ENCODE measurements around the gene SLC18A3. TPM values are rescaled to one million over a fixed set of nuclear protein-coding genes. Genes with fewer than 3 reads are reported as not detected.
A peak's percentile ranks its signal among the peaks of the same experiment; 100 is the strongest.

Gene SLC18A3
- polyA plus RNA-seq, 6 donors from 2014 or later = not detected

DNA sequence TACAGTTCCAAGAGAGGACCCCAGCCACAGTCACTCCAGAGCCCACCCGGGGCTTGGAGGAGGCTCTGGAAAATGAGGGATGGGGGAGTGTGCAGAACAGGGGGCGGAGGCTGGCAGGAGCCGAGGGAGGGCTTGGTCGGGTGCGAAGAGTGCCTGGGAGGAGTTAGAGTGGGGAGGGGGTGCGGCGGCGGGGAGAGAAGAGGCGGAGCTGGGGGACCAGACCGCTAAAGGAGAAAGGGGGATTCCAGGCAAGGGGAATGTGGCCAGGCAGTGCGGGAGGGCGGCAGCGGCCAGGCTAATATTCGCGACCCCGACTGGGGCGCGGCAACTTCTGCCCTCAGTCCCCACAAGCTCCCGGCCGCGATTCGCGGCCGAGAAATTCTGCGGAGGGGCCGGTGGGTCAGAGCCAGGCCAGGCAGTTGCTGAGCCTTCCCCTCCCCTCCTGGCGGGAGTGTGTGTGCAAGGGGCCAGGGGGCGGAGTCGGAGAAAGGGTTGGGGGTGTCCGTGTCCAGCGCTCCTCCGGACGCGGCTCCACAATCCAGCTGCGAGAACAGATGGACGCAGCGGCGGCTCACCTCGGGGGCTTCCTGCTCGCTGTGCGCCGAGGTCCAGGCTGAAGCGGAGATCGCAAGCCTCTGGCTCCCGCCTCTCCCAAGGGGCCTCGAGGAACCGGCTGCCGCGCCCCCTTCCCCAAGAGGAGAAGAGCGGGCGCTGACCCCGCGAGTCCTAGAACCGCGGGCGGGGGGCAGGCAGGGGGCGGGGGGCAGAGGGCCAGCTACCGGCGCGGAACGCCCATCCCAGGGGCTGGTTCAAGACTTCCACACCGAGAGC, 612 bp upstream of the SLC18A3 start:
- ATAC-seq (ENCODE audit: low read depth in 2 of 2) (no peak), DNase-seq (no peak)
- Mint-ChIP-seq H3K9me3 (peaks cover 2 to 25% (median 11%) of the 10 kb centered on the region in 7 donors), H3K27ac (peak overlapping the region in 1 of 6 donors; percentile 95), H3K4me1 (peaks cover 21 to 40% (median 21%) of the 10 kb centered on the region in 3 donors), H3K4me3 (peak overlapping the region in 3 of 8 donors; percentile 23 to 73 (median 42)), H3K27me3 (peaks cover 50 to 84% (median 83%) of the 10 kb centered on the region in 3 donors), H3K36me3 (peaks cover 0 to 36% of the 10 kb centered on the region in 2 donors)

DNA sequence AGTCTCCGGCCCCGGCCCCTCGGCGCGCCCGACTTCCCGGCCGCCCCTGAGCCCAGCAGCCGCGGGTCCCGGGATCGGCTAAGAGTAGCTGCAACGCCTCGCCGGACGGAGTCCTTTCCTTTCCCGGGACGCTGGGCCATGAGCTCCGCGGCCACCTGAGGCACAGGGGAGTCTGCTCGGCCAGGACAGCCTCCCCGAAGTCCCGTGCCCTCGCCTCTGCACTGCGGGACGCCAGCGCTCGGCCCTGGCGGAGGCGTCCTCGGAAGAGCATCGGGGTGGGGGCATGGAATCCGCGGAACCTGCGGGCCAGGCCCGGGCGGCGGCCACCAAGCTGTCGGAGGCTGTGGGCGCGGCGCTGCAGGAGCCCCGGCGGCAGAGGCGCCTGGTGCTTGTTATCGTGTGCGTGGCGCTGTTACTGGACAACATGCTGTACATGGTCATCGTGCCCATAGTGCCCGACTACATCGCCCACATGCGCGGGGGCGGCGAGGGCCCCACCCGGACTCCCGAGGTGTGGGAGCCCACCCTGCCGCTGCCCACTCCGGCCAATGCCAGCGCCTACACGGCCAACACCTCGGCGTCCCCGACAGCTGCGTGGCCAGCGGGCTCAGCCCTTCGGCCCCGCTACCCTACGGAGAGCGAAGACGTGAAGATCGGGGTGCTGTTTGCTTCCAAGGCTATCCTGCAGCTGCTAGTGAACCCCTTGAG, 502 bp downstream of the SLC18A3 start:
- Mint-ChIP-seq H3K36me3 (peaks cover 0 to 30% of the 10 kb centered on the region in 2 donors), H3K4me3 (no peak overlapping the region), H3K27ac (no peak overlapping the region), H3K4me1 (peaks cover 21 to 40% (median 27%) of the 10 kb centered on the region in 3 donors), H3K9me3 (peaks cover 2 to 20% (median 8%) of the 10 kb centered on the region in 7 donors), H3K27me3 (peaks cover 51 to 85% (median 84%) of the 10 kb centered on the region in 3 donors)
- ATAC-seq (ENCODE audit: low read depth in 2 of 2) = no peak
- no peak for DNase-seq

DNA sequence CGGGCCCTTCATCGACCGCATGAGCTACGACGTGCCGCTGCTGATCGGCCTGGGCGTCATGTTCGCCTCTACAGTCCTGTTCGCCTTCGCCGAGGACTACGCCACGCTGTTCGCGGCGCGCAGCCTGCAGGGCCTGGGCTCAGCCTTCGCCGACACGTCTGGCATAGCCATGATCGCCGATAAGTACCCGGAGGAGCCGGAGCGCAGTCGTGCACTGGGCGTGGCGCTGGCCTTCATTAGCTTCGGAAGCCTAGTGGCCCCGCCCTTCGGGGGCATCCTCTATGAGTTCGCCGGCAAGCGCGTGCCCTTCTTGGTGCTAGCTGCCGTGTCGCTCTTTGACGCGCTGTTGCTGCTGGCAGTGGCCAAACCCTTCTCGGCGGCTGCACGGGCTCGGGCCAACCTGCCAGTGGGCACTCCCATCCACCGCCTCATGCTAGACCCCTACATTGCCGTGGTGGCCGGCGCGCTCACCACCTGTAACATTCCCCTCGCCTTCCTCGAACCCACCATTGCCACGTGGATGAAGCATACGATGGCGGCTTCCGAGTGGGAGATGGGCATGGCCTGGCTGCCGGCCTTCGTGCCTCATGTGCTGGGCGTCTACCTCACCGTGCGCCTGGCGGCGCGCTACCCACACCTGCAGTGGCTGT, 1.2 kb downstream of the SLC18A3 start:
- Mint-ChIP-seq H3K27me3 (peaks cover 55 to 86% (median 84%) of the 10 kb centered on the region in 3 donors), H3K4me3 (peak overlapping the region in 3 of 8 donors; percentile 31 to 55 (median 51)), H3K36me3 (peaks cover 0 to 30% of the 10 kb centered on the region in 2 donors), H3K4me1 (peaks cover 21 to 40% (median 27%) of the 10 kb centered on the region in 3 donors), H3K27ac (no peak overlapping the region), H3K9me3 (peaks cover 2 to 20% (median 8%) of the 10 kb centered on the region in 7 donors)
- ATAC-seq (ENCODE audit: low read depth in 2 of 2) (no peak), DNase-seq (no peak)

DNA sequence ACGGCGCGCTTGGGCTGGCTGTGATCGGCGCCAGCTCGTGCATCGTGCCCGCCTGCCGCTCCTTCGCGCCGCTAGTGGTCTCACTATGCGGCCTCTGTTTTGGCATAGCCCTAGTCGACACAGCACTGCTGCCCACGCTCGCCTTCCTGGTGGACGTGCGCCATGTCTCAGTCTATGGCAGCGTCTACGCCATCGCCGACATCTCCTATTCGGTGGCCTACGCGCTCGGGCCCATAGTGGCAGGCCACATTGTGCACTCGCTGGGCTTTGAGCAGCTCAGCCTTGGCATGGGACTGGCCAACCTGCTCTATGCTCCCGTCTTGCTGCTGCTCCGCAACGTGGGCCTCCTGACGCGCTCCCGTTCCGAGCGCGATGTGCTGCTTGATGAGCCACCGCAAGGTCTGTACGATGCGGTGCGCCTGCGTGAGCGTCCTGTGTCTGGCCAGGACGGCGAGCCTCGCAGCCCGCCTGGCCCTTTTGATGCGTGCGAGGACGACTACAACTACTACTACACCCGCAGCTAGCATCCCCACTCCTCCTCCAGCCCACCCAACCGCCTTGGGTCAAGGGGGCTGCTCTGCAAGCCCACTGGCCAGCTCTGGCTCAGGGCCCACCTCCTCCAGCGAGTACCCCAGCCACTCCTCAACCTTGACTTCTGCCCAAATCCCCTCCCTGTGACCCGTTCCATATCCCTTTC, 1.9 kb downstream of the SLC18A3 start:
- peak overlapping the region in 1 of 6 donors; percentile 33 for H3K27ac Mint-ChIP-seq
- peaks cover 17 to 33% (median 25%) of the 10 kb centered on the region in 3 donors for H3K4me1 Mint-ChIP-seq
- H3K9me3 Mint-ChIP-seq = peaks cover 2 to 20% (median 8%) of the 10 kb centered on the region in 7 donors
- H3K36me3 Mint-ChIP-seq = peaks cover 0 to 25% of the 10 kb centered on the region in 2 donors
- H3K4me3 Mint-ChIP-seq = peak overlapping the region in 3 of 8 donors; percentile 31 to 51 (median 42)
- no peak for DNase-seq
- no peak for ATAC-seq (ENCODE audit: low read depth in 2 of 2)
- H3K27me3 Mint-ChIP-seq = peaks cover 48 to 86% (median 84%) of the 10 kb centered on the region in 3 donors

DNA sequence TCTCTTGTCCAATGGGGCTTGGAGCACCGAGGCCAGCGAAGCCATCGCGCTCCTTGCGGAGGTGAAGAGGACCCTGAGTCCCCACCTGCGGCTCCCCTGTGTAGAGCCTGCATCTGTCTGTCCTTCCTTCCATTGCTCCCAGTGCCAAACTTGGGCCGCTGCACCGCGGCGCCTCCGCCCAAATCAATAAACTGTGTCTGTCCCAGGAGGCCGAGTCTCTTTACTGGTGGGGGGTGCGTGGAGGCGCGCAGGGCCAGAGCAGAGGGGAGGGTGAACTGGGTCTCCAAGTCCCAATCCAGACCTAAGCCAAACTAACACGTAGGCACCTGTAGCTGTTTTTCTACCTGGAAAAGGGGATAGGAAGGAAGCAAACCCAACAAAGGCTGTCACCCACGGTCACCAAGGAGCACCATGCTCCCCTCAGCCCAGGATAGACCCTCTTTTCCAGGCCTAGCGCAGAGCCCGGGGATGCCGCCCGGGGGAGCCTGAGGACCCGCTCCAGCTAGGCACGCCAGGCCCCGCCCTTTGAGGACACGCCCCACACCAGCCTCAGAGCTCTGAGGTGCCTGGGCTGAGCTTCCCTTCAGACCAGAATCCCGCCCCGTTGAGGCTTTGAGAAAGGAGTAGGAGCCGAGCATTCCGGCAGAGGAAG, 2.5 kb downstream of the SLC18A3 start:
- no peak for DNase-seq
- peak overlapping the region in 2 of 6 donors; percentile 33 to 65 for H3K27ac Mint-ChIP-seq
- peaks cover 0 to 23% of the 10 kb centered on the region in 2 donors for H3K36me3 Mint-ChIP-seq
- peaks cover 2 to 20% (median 8%) of the 10 kb centered on the region in 7 donors for H3K9me3 Mint-ChIP-seq
- no peak for ATAC-seq (ENCODE audit: low read depth in 2 of 2)
- H3K27me3 Mint-ChIP-seq = peaks cover 43 to 86% (median 84%) of the 10 kb centered on the region in 3 donors
- H3K4me1 Mint-ChIP-seq = peaks cover 14 to 29% (median 23%) of the 10 kb centered on the region in 3 donors
- H3K4me3 Mint-ChIP-seq = peak overlapping the region in 2 of 8 donors; percentile 42 to 59

DNA sequence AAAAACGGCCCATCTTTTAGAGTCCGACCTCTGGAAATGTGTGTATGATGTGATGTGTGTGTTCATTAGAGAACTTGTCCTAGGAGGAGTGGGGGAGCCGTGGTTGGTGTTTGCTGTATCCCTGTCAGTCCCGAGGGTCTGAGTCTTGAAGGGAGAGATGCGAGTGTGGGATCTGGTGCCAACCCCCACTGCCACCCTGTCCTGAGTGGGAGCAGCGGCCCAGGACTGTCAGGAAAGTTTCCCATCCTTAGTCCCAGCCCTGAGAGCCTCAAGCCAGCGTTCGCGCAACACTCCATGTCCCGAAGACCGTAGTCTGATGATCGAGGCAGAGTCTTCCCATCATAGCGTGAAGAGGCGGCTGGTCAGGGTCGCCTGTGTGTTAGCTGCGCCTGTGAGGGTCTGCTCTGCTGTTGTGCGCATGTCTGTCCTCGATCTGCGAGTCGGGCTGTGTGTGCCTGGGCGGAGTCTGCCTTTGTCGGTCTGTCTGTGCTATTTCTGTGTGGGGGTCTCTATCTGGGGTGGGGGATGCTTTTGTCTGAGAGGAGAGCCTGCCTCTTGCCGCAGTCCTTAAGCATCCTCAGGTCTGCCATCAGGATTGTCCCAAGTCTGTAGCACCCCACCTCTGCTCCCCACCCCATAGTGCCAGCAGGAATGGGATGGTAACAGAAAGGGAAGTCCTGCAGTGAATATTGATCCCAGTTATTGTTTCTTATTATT, 3.2 kb downstream of the SLC18A3 start:
- peak overlapping the region in 2 of 8 donors; percentile 45 to 76 for H3K4me3 Mint-ChIP-seq
- no peak for DNase-seq
- ATAC-seq (ENCODE audit: low read depth in 2 of 2) = no peak
- H3K27ac Mint-ChIP-seq = peak overlapping the region in 1 of 6 donors; percentile 65
- peaks cover 0 to 23% of the 10 kb centered on the region in 2 donors for H3K36me3 Mint-ChIP-seq
- peaks cover 14 to 29% (median 23%) of the 10 kb centered on the region in 3 donors for H3K4me1 Mint-ChIP-seq
- H3K27me3 Mint-ChIP-seq = peaks cover 43 to 86% (median 84%) of the 10 kb centered on the region in 3 donors
- peaks cover 2 to 17% (median 8%) of the 10 kb centered on the region in 7 donors for H3K9me3 Mint-ChIP-seq

DNA sequence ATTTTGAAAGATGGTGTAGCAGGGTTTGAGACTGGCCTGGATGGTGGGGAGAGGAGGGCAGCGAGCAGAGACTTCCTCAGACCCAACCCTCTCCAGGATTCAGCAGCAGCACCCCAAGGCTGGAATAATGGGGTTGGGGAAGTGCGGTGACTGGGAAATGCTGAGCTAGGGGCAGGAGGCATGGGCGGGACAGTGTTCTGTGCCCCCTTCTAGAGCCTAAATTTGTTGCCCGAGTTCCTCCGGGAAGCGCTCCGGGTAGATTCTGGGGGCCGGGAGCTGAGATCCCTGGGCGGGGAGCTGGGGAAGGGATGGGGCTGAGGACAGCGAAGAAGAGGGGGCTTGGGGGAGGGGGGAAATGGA, 3.8 kb downstream of the SLC18A3 start, which contains the start of gene CHAT:
CHAT (plus strand) TSS at position 156 of the 360 bp plus-strand sequence; CDS start at position 309, 153 bp downstream.
- Mint-ChIP-seq H3K9me3 (peaks cover 2 to 12% (median 8%) of the 10 kb centered on the region in 7 donors), H3K27ac (peak within 1 kb of the TSS in 1 of 6 donors; percentile 65), H3K36me3 (peaks cover 0 to 23% of the 10 kb centered on the region in 2 donors), H3K27me3 (peaks cover 43 to 86% (median 84%) of the 10 kb centered on the region in 3 donors), H3K4me3 (peak within 1 kb of the TSS in 3 of 8 donors; percentile 21 to 76 (median 45)), H3K4me1 (peaks cover 14 to 28% (median 23%) of the 10 kb centered on the region in 3 donors)
- ATAC-seq (ENCODE audit: low read depth in 2 of 2) (no peak), DNase-seq (no peak)

DNA sequence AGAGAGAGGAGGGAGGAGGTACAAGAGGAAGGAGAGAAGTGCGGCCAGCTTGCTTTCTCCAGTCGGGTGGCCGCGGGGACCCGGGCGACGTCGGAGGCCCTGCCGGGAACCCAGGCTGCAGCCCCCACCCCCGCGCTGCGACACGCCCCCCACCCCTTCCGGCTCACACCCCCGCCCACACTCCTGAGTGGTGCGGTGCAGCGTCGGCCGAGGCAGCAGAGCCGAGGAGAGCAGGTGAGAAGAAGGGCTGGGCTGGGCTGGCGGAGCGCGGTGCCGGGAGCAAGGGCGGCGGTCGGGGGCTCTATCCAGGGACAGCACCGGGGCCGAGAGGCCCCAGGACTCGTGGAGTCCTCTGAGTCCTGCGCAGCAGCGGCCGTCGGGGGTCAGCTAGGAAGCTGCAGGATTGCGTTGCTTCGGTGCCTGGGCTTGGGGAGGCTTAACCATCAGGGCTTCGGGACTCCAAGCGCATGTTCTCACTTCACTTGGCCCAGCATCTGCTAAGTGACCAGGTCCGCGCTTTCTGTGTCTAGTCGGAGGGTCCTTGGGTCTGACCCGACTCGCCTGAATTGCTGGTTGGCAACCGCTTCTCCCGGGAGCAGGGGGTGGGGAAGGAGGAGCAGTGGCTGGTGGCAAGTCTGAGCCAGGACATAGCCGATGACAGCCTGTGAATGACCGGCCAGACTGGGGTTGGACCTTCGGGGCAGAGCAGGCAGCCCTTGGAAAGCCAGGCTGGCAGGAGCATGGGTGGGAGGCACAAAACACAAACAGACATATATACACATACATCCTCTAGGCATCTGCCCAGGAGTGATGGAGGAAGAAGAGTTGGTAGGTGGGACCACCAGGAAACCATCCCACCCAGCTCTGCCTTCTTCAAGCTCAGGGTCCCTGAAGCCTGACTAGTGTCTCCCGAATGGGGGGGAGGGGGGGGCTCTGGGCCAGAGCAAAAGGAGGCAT, 4.4 kb downstream of the SLC18A3 start:
- ATAC-seq (ENCODE audit: low read depth in 2 of 2) = no peak
- Mint-ChIP-seq H3K4me1 (peaks cover 14 to 24% (median 23%) of the 10 kb centered on the region in 3 donors), H3K9me3 (peaks cover 2 to 12% (median 8%) of the 10 kb centered on the region in 7 donors), H3K27me3 (peaks cover 48 to 86% (median 84%) of the 10 kb centered on the region in 3 donors), H3K27ac (no peak overlapping the region), H3K36me3 (peaks cover 0 to 23% of the 10 kb centered on the region in 2 donors), H3K4me3 (peak overlapping the region in 1 of 8 donors; percentile 21)
- DNase-seq = no peak

DNA sequence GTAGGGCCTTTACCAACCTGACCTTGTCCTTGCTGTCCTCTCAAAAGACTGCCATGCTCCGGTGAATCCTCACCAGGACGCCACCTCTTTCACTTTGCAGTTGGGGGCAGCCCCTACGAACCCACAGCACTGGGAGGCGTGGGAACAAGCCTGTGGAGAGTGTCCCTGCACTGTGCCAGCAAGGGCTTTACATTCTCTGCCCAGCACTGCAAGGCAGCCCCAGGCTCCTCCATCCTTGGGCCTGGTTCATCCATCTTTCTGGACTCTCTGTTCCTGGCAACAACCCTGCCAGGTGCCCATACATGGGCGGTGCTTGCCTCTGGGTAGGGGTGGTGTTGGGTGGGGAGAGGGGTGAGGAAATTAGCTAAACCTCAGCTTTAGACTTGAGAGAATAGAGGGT, 5.1 kb downstream of the SLC18A3 start:
- Mint-ChIP-seq H3K4me3 (no peak overlapping the region), H3K9me3 (peaks cover 2 to 12% (median 8%) of the 10 kb centered on the region in 7 donors), H3K4me1 (peaks cover 14 to 24% (median 23%) of the 10 kb centered on the region in 3 donors), H3K36me3 (peaks cover 0 to 23% of the 10 kb centered on the region in 2 donors), H3K27ac (no peak overlapping the region), H3K27me3 (peaks cover 52 to 92% (median 91%) of the 10 kb centered on the region in 3 donors)
- DNase-seq = no peak
- no peak for ATAC-seq (ENCODE audit: low read depth in 2 of 2)

DNA sequence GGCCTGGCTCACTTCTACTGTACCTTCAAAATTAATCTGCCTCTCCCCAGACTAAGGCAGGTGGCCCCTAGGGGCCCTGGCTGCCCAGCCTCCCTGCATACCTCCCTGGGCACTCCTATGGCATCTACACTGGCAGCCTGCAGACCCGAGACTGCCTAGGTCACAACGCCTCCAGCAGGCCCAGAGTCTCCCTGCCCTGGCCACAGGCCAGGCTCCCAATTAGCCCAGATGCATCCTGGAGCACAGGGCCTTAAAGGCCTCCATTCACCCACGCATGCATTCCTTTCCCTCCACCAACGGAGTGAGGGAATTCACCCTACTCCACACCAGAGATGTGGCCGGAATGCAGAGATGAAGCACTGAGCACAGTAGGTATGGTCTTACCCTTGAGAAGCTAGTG, 5.6 kb downstream of the SLC18A3 start:
- Mint-ChIP-seq H3K36me3 (peaks cover 0 to 23% of the 10 kb centered on the region in 2 donors), H3K27me3 (peaks cover 53 to 93% (median 93%) of the 10 kb centered on the region in 3 donors), H3K27ac (no peak overlapping the region), H3K4me3 (peak overlapping the region in 1 of 8 donors; percentile 6), H3K9me3 (peaks cover 2 to 12% (median 8%) of the 10 kb centered on the region in 7 donors), H3K4me1 (peaks cover 14 to 24% (median 23%) of the 10 kb centered on the region in 3 donors)
- ATAC-seq (ENCODE audit: low read depth in 2 of 2) = no peak
- DNase-seq = no peak

All from naive B cell (primary cell).